HEK293 (cell line): Measurements from ENCODE around the gene LHFPL6.

Experiments used
- CTCF ChIP-seq: fragments of 450-650 bp; formaldehyde crosslinking; IDR thresholded peaks from 2 replicates; pipeline ENCODE4 v1.5.1; 2016; ENCODE audit warnings: missing biosample characterization, missing genetic modification characterization
- RBAK ChIP-seq: fragments of 450-650 bp; formaldehyde crosslinking; IDR thresholded peaks from 2 replicates; pipeline ENCODE4 v1.5.1; 2016; ENCODE audit warnings: missing biosample characterization, missing genetic modification characterization
- SALL2 ChIP-seq: fragments of 450-650 bp; formaldehyde crosslinking; IDR thresholded peaks from 2 replicates; pipeline ENCODE4 v1.5.0; 2017; ENCODE audit warnings: missing biosample characterization, mild to moderate bottlenecking, missing genetic modification characterization, borderline replicate concordance
- SETDB1 ChIP-seq: IDR thresholded peaks from one replicate; pipeline ENCODE4 v1.6.1; 2017; ENCODE audit warnings: mild to moderate bottlenecking, low read length, moderate library complexity, mixed read lengths; ENCODE audit not compliant: insufficient read length
- SP2 ChIP-seq: fragments of 450-650 bp; formaldehyde crosslinking; IDR thresholded peaks from 2 replicates; pipeline ENCODE4 v1.5.1; 2016; ENCODE audit warnings: missing biosample characterization, missing genetic modification characterization
- ZNF121 ChIP-seq: fragments of 450-650 bp; formaldehyde crosslinking; IDR thresholded peaks from 2 replicates; pipeline ENCODE4 v1.5.1; 2016; ENCODE audit warnings: missing biosample characterization, missing genetic modification characterization
- ZNF26 ChIP-seq: fragments of 450-650 bp; formaldehyde crosslinking; IDR thresholded peaks from 2 replicates; pipeline ENCODE4 v1.5.1; 2016; ENCODE audit warnings: missing biosample characterization, missing genetic modification characterization
- ZNF521 ChIP-seq: fragments of 450-650 bp; formaldehyde crosslinking; IDR thresholded peaks from 2 replicates; pipeline ENCODE4 v1.5.1; 2017; ENCODE audit warnings: missing biosample characterization, mild to moderate bottlenecking, missing genetic modification characterization
- ZNF548 ChIP-seq: fragments of 450-650 bp; formaldehyde crosslinking; IDR thresholded peaks from 2 replicates; pipeline ENCODE4 v1.5.1; 2016; ENCODE audit warnings: missing biosample characterization, missing genetic modification characterization
- ZNF585B ChIP-seq: fragments of 450-650 bp; formaldehyde crosslinking; IDR thresholded peaks from 2 replicates; pipeline ENCODE4 v1.5.1; 2016; ENCODE audit warnings: missing biosample characterization, missing genetic modification characterization
- ZNF777 ChIP-seq: fragments of 450-650 bp; formaldehyde crosslinking; IDR thresholded peaks from 2 replicates; pipeline ENCODE4 v1.5.1; 2017; ENCODE audit warnings: missing biosample characterization, missing genetic modification characterization, borderline replicate concordance
- ZNF837 ChIP-seq: fragments of 450-650 bp; formaldehyde crosslinking; IDR thresholded peaks from 2 replicates; pipeline ENCODE4 v1.5.1; 2016; ENCODE audit warnings: missing biosample characterization, missing genetic modification characterization

- TF ChIP-seq CTCF (tag by site-specific recombination) (peak; percentile 78; the same call in 1 of the 2 replicates), SP2 (tag by site-specific recombination) (peak; percentile 77), SETDB1 (no peak), ZNF548 (no peak), SALL2 (tag by site-specific recombination) (no peak), ZNF521 (tag by site-specific recombination) (no peak), ZNF837 (tag by site-specific recombination) (no peak), ZNF121 (tag by site-specific recombination) (no peak), ZNF26 (no peak), RBAK (tag by site-specific recombination) (no peak), ZNF585B (tag by site-specific recombination) (no peak), ZNF777 (no peak)
Observed at GRCh38 chr13:39602614-39603366, at the start of gene LHFPL6.
